HG02943 (cell line): ENCODE data around the gene MIGA1.
"Not testable (repeated sequence)": the region's sequence is repeated elsewhere in the genome, so short reads cannot be mapped to it uniquely, and the experiment has no call there.

Experiments
- ATAC-seq: cut with Tn5 transposase; IDR thresholded peaks from one replicate; pipeline ENCODE4 v1.9.1; 2021; ENCODE audit warnings: mild to moderate bottlenecking, low read depth, moderate library complexity; ENCODE audit not compliant: unreplicated experiment

Gene MIGA1

DNA sequence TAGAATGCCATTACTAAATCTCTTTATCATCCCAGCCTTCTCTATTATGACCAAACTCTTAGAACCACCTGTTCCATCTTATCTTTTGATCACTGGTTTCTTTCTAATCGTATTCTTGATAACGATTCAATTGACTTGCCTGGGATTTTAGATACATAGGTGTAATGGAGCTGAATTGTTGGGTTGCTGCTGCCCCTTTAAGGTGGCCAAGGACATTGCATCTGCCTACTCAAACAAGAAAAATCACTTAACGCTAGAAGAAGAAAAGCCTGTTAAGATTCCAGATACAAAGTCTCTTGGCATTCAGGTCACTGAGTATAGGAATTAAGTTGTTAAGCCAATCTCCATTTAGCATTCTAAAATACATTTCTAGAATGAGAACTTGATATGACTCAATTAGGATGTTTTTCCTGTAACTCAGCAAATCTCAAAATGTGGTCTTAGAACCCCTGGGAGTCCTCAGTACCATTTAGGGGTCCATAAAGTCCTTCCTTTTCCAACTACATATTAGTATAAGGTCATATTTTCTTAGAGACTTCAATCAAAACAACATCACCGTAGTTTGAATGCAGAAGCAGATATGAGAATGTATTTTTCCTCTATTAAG is 121.3 kb downstream of the MIGA1 start:
- no peak for ATAC-seq

DNA sequence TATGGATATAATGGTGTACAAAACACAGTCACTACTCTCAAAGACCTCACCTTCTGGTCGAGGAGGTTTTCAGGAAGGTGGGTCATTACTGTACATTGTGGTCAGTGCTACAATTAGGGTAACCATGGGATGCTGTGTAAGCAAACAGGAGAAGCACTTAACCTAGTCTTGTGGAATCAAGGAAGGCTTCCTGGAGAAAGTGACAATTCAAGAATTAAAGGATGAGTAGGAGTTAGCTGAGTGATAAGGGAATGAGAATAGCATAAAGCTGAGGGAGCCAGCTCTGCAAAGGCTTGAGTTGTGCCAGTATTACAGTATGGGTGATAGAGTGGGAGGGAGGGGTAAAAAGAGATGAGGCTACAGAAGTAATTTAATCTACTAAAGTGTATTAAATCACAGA is 126.2 kb downstream of the MIGA1 start:
- no peak for ATAC-seq

DNA sequence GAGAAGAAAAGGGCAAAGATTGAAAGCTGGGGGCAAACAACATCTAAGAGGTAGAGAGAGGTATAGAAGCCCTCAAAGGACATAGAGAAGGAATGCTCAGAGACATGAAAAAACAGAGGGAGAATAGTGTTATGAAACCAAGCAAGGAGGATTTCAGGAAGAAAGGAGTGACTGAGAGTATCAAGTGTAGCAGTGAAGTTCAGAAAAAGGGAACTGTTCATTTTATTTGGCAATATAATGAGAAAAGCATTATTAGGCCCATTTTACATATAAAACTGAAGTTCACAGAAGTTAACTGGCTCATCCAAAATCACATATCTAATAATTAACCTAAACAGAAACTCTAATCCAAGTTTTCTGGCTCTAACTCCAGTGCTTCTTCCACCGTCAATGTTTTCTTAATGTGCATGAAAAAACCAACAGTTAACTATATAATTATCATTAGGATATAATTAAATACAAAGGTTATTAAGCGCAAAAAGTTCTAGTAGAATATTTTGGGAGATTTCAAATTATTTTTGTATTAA is 126.6 kb downstream of the MIGA1 start:
- ATAC-seq, result no peak

DNA sequence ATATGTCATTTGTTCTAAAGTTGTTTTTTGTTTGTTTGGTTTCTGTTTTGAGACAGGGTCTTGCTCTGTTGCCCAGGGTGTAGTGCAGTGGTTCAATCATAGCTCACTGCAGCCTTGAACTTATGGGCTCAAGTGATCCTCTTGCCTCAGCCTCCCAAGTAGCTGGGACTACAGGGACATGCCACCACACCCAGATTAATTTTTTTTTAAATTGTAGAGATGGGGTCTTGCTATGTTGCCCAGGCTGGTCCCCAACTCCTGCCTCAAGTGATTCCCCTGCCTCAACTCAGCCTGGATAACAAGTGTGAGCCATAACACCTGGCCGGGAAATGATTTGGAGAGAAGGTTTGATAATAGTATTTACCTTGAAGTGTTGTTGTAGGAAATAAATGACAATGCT is 127.2 kb downstream of the MIGA1 start:
- no peak for ATAC-seq

DNA sequence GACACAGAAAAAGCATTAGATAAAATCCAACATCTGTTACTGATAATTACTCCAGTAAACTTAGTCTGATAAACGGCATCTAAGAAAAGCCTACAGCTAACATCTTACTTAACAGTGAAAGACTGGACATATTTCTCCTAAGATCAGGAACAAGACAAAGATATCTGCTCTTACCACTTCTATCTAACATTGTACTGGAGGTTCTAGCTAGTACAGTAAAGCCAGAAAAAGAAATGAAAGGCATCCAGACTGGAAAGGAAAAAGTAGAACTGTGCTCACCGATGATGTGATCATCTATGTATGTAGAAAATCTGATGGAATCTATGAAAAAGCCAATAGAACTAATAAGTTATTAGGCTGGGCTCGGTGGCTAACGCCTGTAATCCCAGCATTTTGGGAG is 130.7 kb downstream of the MIGA1 start:
- no peak for ATAC-seq

DNA sequence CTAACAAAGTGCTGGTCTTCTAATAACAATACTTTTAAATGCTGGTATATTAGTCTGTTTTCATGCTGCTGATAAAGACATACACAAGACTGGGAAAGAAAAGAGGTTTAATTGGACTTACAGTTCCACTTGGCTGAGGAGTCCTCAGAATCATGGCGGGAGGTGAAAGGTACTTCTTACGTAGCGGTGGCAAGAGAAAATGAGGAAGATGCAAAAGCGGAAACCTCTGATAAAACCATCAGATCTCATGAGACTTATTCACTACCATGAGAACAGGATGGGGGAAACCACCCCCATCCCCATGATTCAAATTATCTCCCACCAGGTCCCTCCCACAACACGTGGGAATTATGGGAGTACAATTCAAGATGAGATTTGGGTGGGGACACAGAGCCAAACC is 139.5 kb downstream of the MIGA1 start:
- ATAC-seq, result not testable (repeated sequence)

DNA sequence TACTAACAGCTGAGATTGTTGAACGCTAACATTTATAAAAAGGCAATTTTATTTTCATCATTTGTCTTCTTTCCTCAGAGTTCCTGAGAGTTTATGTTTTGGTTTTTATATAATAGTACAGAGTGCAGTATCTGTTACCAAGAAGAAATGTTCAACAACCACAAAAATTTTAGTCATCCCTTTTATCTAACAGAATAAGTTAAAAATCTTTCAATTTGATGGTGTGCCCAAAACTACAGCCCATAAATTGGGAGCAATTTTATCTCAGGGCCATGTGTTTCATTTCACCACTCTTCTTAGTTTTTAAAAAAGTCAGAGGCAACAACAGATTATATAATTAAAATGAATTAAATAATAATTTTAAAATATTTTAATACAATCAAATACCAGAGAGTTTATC is 146.1 kb downstream of the MIGA1 start:
- no peak for ATAC-seq

DNA sequence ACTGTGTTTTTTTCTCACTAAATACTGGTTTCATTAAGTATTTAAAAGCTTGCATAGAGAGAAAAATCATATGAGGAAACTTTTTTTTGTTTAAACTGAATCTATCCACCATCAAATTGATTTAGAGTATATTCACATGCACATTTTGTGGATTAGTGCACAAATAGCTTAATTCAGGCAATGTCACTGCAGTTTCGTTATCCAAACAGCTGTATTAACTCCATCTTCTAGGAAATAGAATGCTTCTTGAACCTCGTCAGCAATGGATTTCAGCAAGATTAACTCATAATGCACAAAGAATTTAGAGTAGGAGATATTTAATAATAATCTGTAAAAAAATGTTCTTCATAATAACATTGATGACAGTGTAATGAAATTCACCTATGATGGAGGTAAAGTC is 146.5 kb downstream of the MIGA1 start:
- no peak for ATAC-seq

DNA sequence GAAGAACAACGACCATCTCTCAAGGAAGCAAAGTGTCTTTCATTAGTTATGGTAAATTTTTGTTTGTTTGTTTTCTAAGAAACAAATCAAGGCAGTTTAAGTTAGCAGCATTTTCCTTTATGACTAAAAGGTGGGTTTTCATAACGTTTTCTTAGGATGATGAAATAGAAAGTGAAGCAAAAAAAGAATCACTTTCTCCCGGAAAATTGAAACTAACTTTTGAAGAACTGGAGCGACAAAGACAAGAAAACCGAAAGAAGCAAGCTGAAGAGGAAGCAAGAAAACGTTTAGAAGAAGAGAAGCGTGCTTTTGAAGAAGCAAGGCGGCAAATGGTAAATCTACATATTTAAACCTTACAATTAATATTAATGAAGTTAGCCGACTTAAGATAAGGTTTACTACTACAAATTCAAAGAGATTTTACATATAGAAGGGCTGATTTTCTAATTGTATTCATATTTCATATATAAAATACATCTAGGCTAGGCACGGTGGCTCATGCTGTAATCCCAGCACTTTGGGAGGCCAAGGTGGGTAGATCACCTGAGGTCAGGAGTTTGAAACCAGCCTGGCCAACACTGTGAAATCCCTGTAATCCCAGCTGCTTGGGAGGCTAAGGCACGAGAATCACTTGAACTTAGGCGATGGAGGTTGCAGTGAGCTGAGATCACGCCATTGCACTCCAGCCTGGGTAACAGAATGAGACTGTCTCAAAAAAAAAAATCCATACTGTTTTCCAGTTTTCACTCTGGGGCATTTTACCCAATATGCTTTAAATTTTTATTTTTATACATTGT is 147.3 kb downstream of the MIGA1 start:
- ATAC-seq, result no peak

DNA sequence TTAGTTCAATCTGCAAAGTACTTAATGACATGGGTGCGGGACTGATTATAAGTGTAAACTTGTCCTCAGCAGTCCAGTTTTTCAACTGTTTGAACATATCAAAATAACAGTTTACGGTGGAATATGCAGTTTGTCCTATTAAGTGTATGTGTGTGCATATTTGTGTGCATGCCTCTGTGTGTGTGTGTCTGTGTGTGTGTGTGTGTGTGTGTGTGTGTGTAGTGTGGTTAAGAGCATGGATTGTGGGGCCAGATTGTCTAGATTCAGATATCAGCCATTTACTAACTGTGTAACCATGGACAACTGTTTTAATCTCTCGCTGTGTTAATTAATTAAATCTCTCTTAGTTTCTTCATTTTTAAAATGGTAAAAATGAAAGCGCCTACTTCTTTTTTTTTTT is 148.0 kb downstream of the MIGA1 start:
- no peak for ATAC-seq
